HG02798 (cell line): ENCODE data around the gene MDGA2.
"Not testable (repeated sequence)": the region's sequence is repeated elsewhere in the genome, so short reads cannot be mapped to it uniquely, and the experiment has no call there.

ENCODE experiments used
- ATAC-seq: cut with Tn5 transposase; IDR thresholded peaks from one replicate; pipeline ENCODE4 v1.9.1; 2021; ENCODE audit warnings: mild to moderate bottlenecking; ENCODE audit not compliant: unreplicated experiment, poor library complexity

MDGA2 gene

GRCh38 chr14:47626151-47627035, 49.0 kb downstream of the MDGA2 start:
- no peak for ATAC-seq

- ATAC-seq, result not testable (repeated sequence)
Observed at GRCh38 chr14:47624126-47624525, 51.3 kb downstream of the MDGA2 start.

- no peak for ATAC-seq
Observed at GRCh38 chr14:47619392-47619791, 56.0 kb downstream of the MDGA2 start.

- ATAC-seq, result no peak
Observed at GRCh38 chr14:47606566-47606965, 68.8 kb downstream of the MDGA2 start.

- no peak for ATAC-seq
Observed at GRCh38 chr14:47596860-47597259, 78.5 kb downstream of the MDGA2 start.

- peak; percentile 77 for ATAC-seq
Observed at GRCh38 chr14:47596232-47596631, 79.2 kb downstream of the MDGA2 start.

- ATAC-seq, result no peak
Observed at GRCh38 chr14:47595552-47595951, 79.9 kb downstream of the MDGA2 start.

- no peak for ATAC-seq
Observed at GRCh38 chr14:47590767-47591495, 84.5 kb downstream of the MDGA2 start.

GRCh38 chr14:47585447-47585846, 90.0 kb downstream of the MDGA2 start:
- no peak for ATAC-seq

- ATAC-seq, result no peak
Observed at GRCh38 chr14:47567273-47567672, 108.1 kb downstream of the MDGA2 start.

GRCh38 chr14:47557894-47558293, 117.5 kb downstream of the MDGA2 start:
- ATAC-seq, result no peak

- ATAC-seq, result no peak
Observed at GRCh38 chr14:47555333-47555732, 120.1 kb downstream of the MDGA2 start.

- no peak for ATAC-seq
Observed at GRCh38 chr14:47549886-47550285, 125.5 kb downstream of the MDGA2 start.

GRCh38 chr14:47543459-47543858, 131.9 kb downstream of the MDGA2 start:
- no peak for ATAC-seq

- ATAC-seq, result no peak
Observed at GRCh38 chr14:47541662-47542061, 133.7 kb downstream of the MDGA2 start.

GRCh38 chr14:47539031-47539461, 136.4 kb downstream of the MDGA2 start:
- ATAC-seq, result no peak

- ATAC-seq, result no peak
Observed at GRCh38 chr14:47536341-47536740, 139.1 kb downstream of the MDGA2 start.

- no peak for ATAC-seq
Observed at GRCh38 chr14:47526591-47527244, 148.7 kb downstream of the MDGA2 start.

- no peak for ATAC-seq
Observed at GRCh38 chr14:47524524-47524923, 150.9 kb downstream of the MDGA2 start.

GRCh38 chr14:47520382-47520781, 155.0 kb downstream of the MDGA2 start:
- ATAC-seq, result no peak

GRCh38 chr14:47511829-47512228, 163.6 kb downstream of the MDGA2 start:
- ATAC-seq, result no peak
